Caki2 (cell line): ENCODE data around the gene PROX2. TPM values are rescaled to one million over a fixed set of nuclear protein-coding genes. Genes with fewer than 3 reads are reported as not detected.
A peak's percentile ranks its signal among the peaks of the same experiment; 100 is the strongest.

Experiments
- DNase-seq: peaks from one replicate; pipeline ENCODE4 v3.0.0-alpha.2; 2015; ENCODE audit warnings: low read depth
- in situ Hi-C: cut with HindIII; loops from 2 replicates; pipeline ENCODE4 v1.10.0; 2016; ENCODE audit warnings: low sequenced_read_pairs, low pct_unique_long_range_greater_than_20kb, mixed read lengths
- total RNA-seq: library from RNA; depleted of rRNA; stranded (reverse); fragments of >200 nt; shearing (Covaris generic); gene quantifications from 2 replicates; pipeline ENCODE4 v1.2.3, GENCODE V29; 2014; ENCODE audit warnings: low replicate concordance

Gene PROX2
- total RNA-seq, 1 experiment from 2014 or later, result not detected

GRCh38 chr14:74888164-74889158 is 12.5 kb upstream of the PROX2 start:
- in situ Hi-C loops, result no loop called here
- peak; percentile 13 for DNase-seq

GRCh38 chr14:74886001-74886400 is 10.1 kb upstream of the PROX2 start:
- in situ Hi-C loops, result no loop called here
- no peak for DNase-seq

DNA sequence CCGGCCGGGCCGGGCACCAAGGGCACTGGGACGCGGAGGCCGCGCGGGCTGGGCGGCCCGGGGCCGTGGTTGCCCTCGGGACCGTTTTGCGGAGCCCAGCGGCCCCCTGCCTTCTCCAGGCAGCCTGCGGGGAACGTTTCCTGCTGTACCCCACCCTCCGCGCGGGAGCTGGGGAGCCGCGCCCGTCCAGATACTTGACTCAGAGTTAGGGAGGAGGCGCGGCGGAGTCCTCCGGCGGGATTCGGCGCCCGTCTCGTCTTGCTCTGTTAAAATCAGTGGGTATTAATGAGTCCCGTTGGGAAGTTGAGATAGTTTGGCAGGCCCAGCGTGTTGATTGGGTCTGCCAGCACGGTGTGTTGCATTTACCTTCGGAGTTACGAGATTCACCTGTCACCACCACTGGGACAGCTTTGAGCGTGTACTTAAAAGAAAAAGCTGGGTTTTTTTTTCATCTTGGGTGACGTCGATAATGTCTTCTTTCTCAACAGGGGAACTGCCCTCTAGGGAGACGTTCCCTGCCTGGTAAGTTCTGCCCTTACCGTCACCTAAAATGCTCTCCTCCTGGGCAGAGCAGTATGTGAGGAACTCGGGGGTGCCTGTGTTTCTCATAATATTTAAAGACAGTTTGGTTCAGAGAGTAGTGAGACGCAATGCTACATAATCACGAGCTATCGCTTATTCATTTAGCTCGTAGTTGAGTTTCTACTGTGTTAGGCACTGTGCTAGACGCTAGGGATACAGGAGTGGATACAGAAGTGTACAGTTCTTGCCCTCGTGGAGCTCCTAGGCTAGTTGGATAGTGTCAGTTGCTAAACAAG is 6.4 kb upstream of the PROX2 start:
- in situ Hi-C loops, result no loop called here
- peak; percentile 43 for DNase-seq

GRCh38 chr14:74881431-74882102 is 5.6 kb upstream of the PROX2 start, which contains the start of gene DLST:
Gene DLST, plus strand, starts transcription at chr14:74881916. Its CDS starts 38 bp downstream, at chr14:74881954.
- peak; percentile 75 for DNase-seq
- in situ Hi-C loops, result no loop called here

- in situ Hi-C loops, result no loop called here
- no peak for DNase-seq
Measured at GRCh38 chr14:74879427-74880182, 3.7 kb upstream of the PROX2 start.

- no peak for DNase-seq
- in situ Hi-C loops, result no loop called here
Measured at GRCh38 chr14:74875204-74875603, 741 bp downstream of the PROX2 start.

DNA sequence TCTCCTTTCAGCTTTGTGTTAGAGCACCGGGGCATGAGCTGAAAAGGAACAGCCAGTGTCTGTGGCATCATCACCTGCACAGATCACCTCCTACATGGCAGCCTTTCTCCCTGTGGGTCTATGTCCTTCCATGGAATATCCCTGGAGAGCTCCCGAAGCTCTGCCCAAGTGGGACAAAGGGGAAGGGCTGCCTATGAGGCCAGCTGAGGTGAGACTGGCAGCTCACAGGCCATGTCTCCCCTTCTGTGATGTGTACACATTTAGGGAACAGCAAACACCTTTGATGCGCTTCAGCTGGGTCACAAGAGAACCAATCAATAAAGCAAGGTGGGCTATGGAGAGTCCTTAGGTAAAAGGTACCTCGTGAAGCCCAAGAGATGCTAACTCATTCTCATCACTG is 4.1 kb downstream of the PROX2 start:
- no peak for DNase-seq
- in situ Hi-C loops, result no loop called here

GRCh38 chr14:74868739-74869138 is 7.2 kb downstream of the PROX2 start:
- in situ Hi-C loops, result no loop called here
- no peak for DNase-seq

GRCh38 chr14:74867673-74868072 is 8.3 kb downstream of the PROX2 start:
- in situ Hi-C loops, result no loop called here
- DNase-seq, result no peak

DNA sequence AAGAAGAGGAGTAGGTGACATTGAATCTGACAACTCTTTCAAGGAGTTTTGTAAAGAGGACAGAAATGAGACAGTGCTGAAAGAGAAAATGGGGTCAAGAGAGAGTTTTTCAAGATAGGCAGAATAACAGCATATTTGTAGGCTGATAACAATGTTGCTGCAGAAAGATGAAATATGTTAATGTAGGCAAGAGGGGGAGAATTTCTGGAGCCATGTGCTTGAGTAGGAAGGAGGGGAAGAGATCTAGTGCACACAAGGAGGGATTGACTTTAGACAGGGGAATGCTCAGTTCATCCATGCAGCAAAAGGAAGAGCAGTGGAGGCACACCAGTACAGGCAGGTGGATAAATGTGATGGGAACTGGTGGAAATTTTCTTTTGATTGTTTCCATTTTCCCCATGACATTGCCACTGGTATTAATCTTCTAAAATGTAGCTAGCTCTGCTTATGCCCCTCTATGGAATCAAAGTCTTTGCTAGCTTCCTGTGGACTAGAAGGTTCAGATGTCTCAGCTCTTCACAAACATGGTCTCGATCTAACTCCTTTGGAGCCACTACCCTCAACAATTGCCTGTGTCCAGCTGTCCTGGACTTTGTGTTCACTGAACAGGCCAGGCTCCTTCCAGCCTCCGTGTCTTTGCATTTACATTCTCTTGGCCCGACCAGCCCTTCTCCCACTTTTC is 9.1 kb downstream of the PROX2 start:
- in situ Hi-C loops, result no loop called here
- no peak for DNase-seq

- in situ Hi-C loops, result no loop called here
- DNase-seq, result no peak
Measured at GRCh38 chr14:74865156-74865555, 10.8 kb downstream of the PROX2 start.

DNA sequence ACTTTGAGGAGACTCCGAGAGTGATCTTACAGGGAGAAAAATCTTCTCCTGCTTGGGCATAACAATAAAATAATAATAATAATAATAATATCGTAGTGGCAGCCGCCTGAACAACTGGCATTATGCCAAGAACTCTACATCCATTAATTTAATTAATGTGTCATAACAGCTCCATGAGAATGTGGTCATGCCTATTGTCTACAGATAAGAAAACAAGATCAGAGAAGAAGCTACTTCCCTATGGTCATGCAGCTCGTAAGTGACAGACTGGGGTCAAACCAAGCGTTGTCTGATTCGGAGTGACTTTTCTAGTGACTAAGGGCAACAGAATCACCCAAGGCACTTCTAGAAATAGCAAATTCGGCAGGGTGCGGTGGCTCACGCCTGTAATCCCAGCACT is 11.7 kb downstream of the PROX2 start:
- DNase-seq, result no peak
- in situ Hi-C loops, result no loop called here

GRCh38 chr14:74863274-74863673 is 12.7 kb downstream of the PROX2 start:
- no peak for DNase-seq
- in situ Hi-C loops, result no loop called here

GRCh38 chr14:74861734-74862090 is 14.2 kb downstream of the PROX2 start:
- DNase-seq, result no peak
- in situ Hi-C loops, result no loop called here

DNA sequence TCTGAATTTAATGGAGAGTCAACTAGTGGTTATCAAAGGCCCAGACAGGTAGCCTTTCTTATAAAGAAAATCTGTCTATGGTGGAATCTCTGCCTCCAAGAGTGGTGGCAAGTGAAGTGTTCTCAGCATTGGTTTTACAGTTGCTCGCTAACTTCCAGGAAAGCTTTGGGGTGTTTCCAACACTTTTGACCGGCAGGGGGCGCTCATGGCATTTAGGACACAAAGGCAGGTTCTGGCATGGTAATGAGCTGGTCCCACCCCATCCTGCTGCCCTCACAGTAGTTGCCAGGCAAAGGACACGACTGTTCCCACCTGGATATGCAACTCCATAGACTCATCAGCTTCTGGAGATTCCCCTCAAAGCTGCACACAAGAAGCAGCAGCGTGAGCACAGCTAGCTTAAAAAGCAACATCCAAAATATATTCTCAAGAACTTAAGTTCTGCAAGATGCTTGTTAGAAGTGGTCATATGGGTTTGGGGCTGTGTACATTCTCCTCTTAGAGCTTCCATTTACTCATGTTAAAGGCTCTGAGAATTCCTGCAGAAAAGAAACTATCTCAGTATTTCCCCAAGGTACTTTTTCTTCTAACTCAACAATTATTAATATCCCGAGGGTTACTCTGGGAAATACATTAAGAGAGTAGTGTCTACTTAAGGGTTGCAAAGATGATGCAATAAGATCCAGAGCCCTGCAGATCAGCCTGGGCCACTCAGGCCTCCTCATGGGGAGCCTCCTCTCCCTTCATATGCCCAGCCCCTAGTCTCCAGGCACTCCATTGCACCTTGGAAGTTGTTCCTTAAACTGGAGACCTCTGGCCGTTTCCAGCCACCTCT is 14.8 kb downstream of the PROX2 start:
- in situ Hi-C loops, result no loop called here
- peak; percentile 50 for DNase-seq

DNA sequence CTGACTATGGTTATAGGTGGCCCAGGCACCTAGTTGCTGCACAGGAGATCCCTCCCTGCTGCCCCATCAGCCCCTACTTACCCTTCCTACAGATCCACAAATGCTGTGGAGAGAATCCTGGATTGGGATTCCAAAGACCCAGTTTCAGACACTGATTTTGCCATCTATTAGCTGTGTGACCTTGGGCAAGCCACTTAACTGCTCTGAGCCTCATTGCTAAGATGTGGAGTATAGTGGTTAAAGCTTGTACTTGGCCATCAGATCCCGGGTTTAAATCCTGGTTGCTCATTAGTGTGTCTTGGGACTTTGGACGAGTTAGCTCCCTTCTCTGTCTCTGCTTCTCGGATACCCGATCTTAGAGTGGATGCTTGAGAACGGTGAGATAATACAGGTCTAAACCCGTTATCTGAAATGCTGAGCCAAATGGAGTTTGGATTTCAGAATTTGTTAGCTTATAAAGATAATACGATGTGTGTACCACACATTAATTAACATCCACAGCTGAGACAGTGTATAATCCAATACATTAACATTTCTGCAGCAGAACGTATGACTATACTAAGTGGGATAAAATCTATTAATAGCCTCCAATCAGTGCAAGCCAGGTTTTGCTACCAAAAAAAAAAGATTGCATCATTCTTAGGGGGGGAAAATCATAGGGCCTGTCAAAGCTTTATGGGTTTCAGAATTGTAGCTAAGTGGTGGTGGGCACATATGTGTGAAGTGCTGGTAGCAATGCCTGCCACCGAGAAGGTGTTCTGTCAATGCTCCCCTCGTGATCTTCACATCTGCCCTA is 16.0 kb downstream of the PROX2 start:
- in situ Hi-C loops, result no loop called here

More for the DNA sequence above, 16.0 kb downstream of the PROX2 start:
- DNase-seq, result no peak
